Measurements from ENCODE around the gene IGSF22. TPM values are rescaled to one million over a fixed set of nuclear protein-coding genes. Genes with fewer than 3 reads are reported as not detected.

The IGSF22 gene
- total RNA-seq, 1 experiment from 2014 or later, result 0.52 TPM

DNA sequence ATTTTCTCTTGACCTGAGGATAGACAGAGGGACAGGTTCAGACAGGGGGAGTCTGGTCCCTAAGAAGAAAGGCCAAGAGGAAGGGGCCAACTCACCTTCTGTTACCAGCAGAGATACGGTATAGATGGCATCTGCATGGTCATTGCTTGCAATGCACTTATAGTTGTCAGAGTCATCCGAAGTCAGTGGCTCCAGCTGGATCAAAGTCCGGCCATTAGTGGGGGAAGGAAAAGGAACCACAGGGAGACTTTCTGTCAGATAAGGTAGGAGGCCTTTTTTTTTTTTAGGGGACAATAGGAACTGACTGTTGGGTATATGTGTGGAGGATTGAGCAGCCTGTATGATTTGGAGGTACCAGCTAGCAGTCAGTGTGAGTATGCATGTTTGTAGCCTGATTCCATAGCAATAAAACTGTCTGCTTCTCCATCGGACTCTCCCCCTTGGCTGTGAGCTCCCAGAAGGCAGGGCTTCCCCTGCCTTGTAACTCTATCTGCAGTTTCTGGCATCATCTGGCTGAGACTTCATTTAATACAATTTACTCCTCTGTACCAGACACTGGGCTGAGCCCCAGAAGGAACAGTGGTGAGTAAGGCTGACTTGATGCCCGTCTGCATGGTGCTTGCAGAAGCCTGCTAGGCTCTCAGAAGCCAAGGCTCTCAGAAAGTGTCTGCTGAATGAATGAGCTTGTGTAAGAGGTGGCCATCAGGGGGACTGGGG, 5.7 kb downstream of the IGSF22 start (continued):
- TF ChIP-seq FOXP4 (CRISPR knock-in tag; IDR thresholded peaks at IDR 0.05), result no peak
- TF ChIP-seq USF1 (CRISPR knock-in tag; IDR thresholded peaks at IDR 0.05), result no peak
- TF ChIP-seq ZNF138 (CRISPR knock-in tag; conservative IDR thresholded peaks at IDR 0.05), result no peak
- no peak for TF ChIP-seq TP53 (CRISPR knock-in tag; IDR thresholded peaks at IDR 0.05)
- no peak for TF ChIP-seq MXD4 (CRISPR knock-in tag; IDR thresholded peaks at IDR 0.05; ENCODE audit: borderline replicate concordance)
- no peak for TF ChIP-seq CBFB (CRISPR knock-in tag; IDR thresholded peaks at IDR 0.05; ENCODE audit: low read depth)
- no peak for TF ChIP-seq NFATC4 (CRISPR knock-in tag; IDR thresholded peaks at IDR 0.05)
- no peak for TF ChIP-seq MAX (CRISPR knock-in tag; IDR thresholded peaks at IDR 0.05)
- TF ChIP-seq GABPB1 (CRISPR knock-in tag; IDR thresholded peaks at IDR 0.05), result no peak
- no peak for TF ChIP-seq PREB (CRISPR knock-in tag; IDR thresholded peaks at IDR 0.05; ENCODE audit: borderline replicate concordance)
- TF ChIP-seq, protein P1, sequence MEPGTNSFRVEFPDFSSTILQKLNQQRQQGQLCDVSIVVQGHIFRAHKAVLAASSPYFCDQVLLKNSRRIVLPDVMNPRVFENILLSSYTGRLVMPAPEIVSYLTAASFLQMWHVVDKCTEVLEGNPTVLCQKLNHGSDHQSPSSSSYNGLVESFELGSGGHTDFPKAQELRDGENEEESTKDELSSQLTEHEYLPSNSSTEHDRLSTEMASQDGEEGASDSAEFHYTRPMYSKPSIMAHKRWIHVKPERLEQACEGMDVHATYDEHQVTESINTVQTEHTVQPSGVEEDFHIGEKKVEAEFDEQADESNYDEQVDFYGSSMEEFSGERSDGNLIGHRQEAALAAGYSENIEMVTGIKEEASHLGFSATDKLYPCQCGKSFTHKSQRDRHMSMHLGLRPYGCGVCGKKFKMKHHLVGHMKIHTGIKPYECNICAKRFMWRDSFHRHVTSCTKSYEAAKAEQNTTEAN (CRISPR knock-in tag; IDR thresholded peaks at IDR 0.05), result no peak
- no peak for TF ChIP-seq CREB1 (CRISPR knock-in tag; IDR thresholded peaks at IDR 0.05)

DNA sequence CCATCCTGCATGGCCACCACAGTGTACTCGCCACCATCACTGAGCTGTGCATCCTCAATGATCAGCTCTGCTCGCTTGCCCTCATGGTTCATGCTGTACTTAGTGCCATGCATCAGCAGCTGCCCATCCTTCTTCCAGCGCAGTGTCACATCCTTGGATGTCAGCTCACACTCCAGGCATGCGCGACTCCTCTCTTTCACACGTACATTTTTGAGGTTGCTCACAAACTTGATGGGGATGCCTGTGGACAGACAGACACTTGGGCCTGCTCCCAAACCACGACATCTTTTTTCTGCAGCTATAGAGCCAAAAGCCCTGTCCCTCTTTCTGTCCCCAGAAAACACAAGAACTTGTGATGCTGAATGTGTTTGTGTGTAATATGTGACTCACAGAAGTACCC, 10.5 kb downstream of the IGSF22 start:
- ChIA-PET POLR2A (no interaction called here), CTCF (interaction anchor here (1.6 to 1.7 kb wide), 2 partner anchors 16 to 49 kb away, joined by 3 to 4 read pairs; no protein-coding TSS in a partner anchor)
- no peak for TF ChIP-seq EMX1 (CRISPR knock-in tag; IDR thresholded peaks at IDR 0.05)
- TF ChIP-seq, protein P2, sequence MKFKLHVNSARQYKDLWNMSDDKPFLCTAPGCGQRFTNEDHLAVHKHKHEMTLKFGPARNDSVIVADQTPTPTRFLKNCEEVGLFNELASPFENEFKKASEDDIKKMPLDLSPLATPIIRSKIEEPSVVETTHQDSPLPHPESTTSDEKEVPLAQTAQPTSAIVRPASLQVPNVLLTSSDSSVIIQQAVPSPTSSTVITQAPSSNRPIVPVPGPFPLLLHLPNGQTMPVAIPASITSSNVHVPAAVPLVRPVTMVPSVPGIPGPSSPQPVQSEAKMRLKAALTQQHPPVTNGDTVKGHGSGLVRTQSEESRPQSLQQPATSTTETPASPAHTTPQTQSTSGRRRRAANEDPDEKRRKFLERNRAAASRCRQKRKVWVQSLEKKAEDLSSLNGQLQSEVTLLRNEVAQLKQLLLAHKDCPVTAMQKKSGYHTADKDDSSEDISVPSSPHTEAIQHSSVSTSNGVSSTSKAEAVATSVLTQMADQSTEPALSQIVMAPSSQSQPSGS (CRISPR knock-in tag; IDR thresholded peaks at IDR 0.05; ENCODE audit: borderline replicate concordance, low read depth), result no peak
- TF ChIP-seq ERG (CRISPR knock-in tag; IDR thresholded peaks at IDR 0.05), result no peak
- TF ChIP-seq ESRRA (CRISPR knock-in tag; IDR thresholded peaks at IDR 0.05; ENCODE audit: borderline replicate concordance), result no peak
- no peak for TF ChIP-seq KAT7 (CRISPR knock-in tag; IDR thresholded peaks at IDR 0.05; ENCODE audit: borderline replicate concordance)
- no peak for TF ChIP-seq NR1H2 (CRISPR knock-in tag; IDR thresholded peaks at IDR 0.05)
- no peak for TF ChIP-seq ZNF263 (CRISPR knock-in tag; IDR thresholded peaks at IDR 0.05; ENCODE audit: low read depth)
- no peak for TF ChIP-seq MXD4 (CRISPR knock-in tag; IDR thresholded peaks at IDR 0.05; ENCODE audit: borderline replicate concordance)
- TF ChIP-seq, protein P3, sequence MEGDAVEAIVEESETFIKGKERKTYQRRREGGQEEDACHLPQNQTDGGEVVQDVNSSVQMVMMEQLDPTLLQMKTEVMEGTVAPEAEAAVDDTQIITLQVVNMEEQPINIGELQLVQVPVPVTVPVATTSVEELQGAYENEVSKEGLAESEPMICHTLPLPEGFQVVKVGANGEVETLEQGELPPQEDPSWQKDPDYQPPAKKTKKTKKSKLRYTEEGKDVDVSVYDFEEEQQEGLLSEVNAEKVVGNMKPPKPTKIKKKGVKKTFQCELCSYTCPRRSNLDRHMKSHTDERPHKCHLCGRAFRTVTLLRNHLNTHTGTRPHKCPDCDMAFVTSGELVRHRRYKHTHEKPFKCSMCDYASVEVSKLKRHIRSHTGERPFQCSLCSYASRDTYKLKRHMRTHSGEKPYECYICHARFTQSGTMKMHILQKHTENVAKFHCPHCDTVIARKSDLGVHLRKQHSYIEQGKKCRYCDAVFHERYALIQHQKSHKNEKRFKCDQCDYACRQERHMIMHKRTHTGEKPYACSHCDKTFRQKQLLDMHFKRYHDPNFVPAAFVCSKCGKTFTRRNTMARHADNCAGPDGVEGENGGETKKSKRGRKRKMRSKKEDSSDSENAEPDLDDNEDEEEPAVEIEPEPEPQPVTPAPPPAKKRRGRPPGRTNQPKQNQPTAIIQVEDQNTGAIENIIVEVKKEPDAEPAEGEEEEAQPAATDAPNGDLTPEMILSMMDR (IDR thresholded peaks at IDR 0.05), result no peak
- TF ChIP-seq E2F4 (CRISPR knock-in tag; IDR thresholded peaks at IDR 0.05; ENCODE audit: borderline replicate concordance, low read depth), result no peak
- peaks cover 2% of the 10 kb centered on the region for H3K4me1 Mint-ChIP-seq
- ATAC-seq (no peak), DNase-seq (ENCODE audit: low spot score) (no peak)
- H3K27me3 Mint-ChIP-seq (ENCODE audit: low read depth), result peaks cover 56% of the 10 kb centered on the region
- H3K36me3 Mint-ChIP-seq, result no peaks in the 10 kb centered on the region
- H3K9me3 Mint-ChIP-seq, result no peaks in the 10 kb centered on the region
- no peak overlapping the region for H3K27ac Mint-ChIP-seq
- no peak overlapping the region for H3K4me3 Mint-ChIP-seq
